WTC11 (cell line): Measurements from ENCODE around the gene ERBB4. TPM values are rescaled to one million over a fixed set of nuclear protein-coding genes. Genes with fewer than 3 reads are reported as not detected.

Experiments used
- ATAC-seq: fragments of 200-7000 bp; cut with Tn5 transposase; 2 replicates; pipeline ENCODE4 v1.10.0; 2021; ENCODE audit warnings: mild to moderate bottlenecking, moderate library complexity
- CTCF ChIA-PET: fragments of 300-600 bp; sonication (Branson Sonifier 250); formaldehyde crosslinking; loops from one replicate; lab custom pipeline; 2021; ENCODE audit warnings: antibody characterized with exemption; lab: Charles Lee
- POLR2A ChIA-PET: fragments of 350-600 bp; sonication (Branson Sonifier 250); formaldehyde crosslinking; loops from one replicate; lab custom pipeline; 2021; ENCODE audit warnings: antibody characterized with exemption; lab: Charles Lee
- DNase-seq: peaks from one replicate; pipeline ENCODE4 v3.0.0; 2021; ENCODE audit warnings: low spot score
- H3K27ac Mint-ChIP-seq: 2 replicates; pipeline ENCODE4 v1.8.0; 2021; ENCODE audit warnings: mixed read lengths
- H3K27me3 Mint-ChIP-seq: 2 replicates; pipeline ENCODE4 v1.8.0; 2021; ENCODE audit warnings: low read depth, mild to moderate bottlenecking, moderate library complexity, mixed read lengths
- H3K36me3 Mint-ChIP-seq: 2 replicates; pipeline ENCODE4 v1.8.0; 2021; ENCODE audit warnings: mixed read lengths
- H3K4me1 Mint-ChIP-seq: 2 replicates; pipeline ENCODE4 v1.8.0; 2022; ENCODE audit warnings: mixed read lengths
- H3K4me3 Mint-ChIP-seq: 2 replicates; pipeline ENCODE4 v1.8.0; 2021; ENCODE audit warnings: mild to moderate bottlenecking, moderate library complexity, mixed read lengths
- H3K9me3 Mint-ChIP-seq: 2 replicates; pipeline ENCODE4 v1.8.0; 2021; ENCODE audit warnings: mixed read lengths
- ATF2 ChIP-seq: sonication (generic); formaldehyde crosslinking; IDR thresholded peaks from 2 replicates; pipeline ENCODE4 v1.8.1; 2022; ENCODE audit warnings: low read depth, missing genetic modification reagents, borderline replicate concordance
- ATF3 ChIP-seq: sonication (generic); formaldehyde crosslinking; conservative IDR thresholded peaks from 2 replicates; pipeline ENCODE4 v1.8.1; 2022; ENCODE audit warnings: mild to moderate bottlenecking, missing genetic modification reagents
- GRHL2 ChIP-seq: fragments of 250-450 bp; sonication (Bioruptor Pico); IDR thresholded peaks from 2 replicates; pipeline ENCODE4 v1.8.0; 2022; ENCODE audit warnings: mild to moderate bottlenecking, moderate library complexity; ENCODE audit not compliant: insufficient replicate concordance, severe bottlenecking
- HMGA2 ChIP-seq: fragments of 250-450 bp; sonication (Bioruptor Pico); IDR thresholded peaks from 2 replicates; pipeline ENCODE4 v1.4.0; 2021; ENCODE audit warnings: mild to moderate bottlenecking, moderate library complexity
- IRF1 ChIP-seq: sonication (generic); formaldehyde crosslinking; IDR thresholded peaks from 2 replicates; pipeline ENCODE4 v1.8.0; 2023; ENCODE audit warnings: missing genetic modification reagents
- MYBL2 ChIP-seq: sonication (generic); formaldehyde crosslinking; IDR thresholded peaks from 2 replicates; pipeline ENCODE4 v1.8.1; 2023; ENCODE audit warnings: mild to moderate bottlenecking, moderate library complexity, missing genetic modification reagents
- STAT6 ChIP-seq: sonication (generic); formaldehyde crosslinking; conservative IDR thresholded peaks from 2 replicates; pipeline ENCODE4 v1.8.1; 2023; ENCODE audit warnings: mild to moderate bottlenecking, low read depth, missing genetic modification reagents, moderate library complexity
- TP53 ChIP-seq: sonication (generic); formaldehyde crosslinking; IDR thresholded peaks from 2 replicates; pipeline ENCODE4 v1.8.1; 2023; ENCODE audit warnings: mild to moderate bottlenecking, missing genetic modification reagents
- ZNF317 ChIP-seq: sonication (generic); formaldehyde crosslinking; IDR thresholded peaks from 2 replicates; pipeline ENCODE4 v1.8.1; 2023; ENCODE audit warnings: low read depth, mild to moderate bottlenecking, moderate library complexity, missing genetic modification reagents, borderline replicate concordance
- ZNF512 ChIP-seq: sonication (generic); formaldehyde crosslinking; IDR thresholded peaks from 2 replicates; pipeline ENCODE4 v1.8.1; 2022; ENCODE audit warnings: missing genetic modification reagents, borderline replicate concordance
- total RNA-seq: library from RNA; stranded (reverse); gene quantifications from 3 replicates; pipeline ENCODE4 v1.2.3, GENCODE V29; 2021
- TF ChIP-seq, protein P1 (sequence below): sonication (generic); formaldehyde crosslinking; IDR thresholded peaks from 2 replicates; pipeline ENCODE4 v1.8.1; 2022; ENCODE audit warnings: low read depth, mild to moderate bottlenecking, moderate library complexity, missing genetic modification reagents, borderline replicate concordance
- TF ChIP-seq, protein P2 (sequence below): sonication (generic); formaldehyde crosslinking; IDR thresholded peaks from 2 replicates; pipeline ENCODE4 v1.8.0; 2023; ENCODE audit warnings: missing genetic modification reagents, mild to moderate bottlenecking, borderline replicate concordance
- TF ChIP-seq, protein P3 (sequence below): sonication (generic); formaldehyde crosslinking; IDR thresholded peaks from 2 replicates; pipeline ENCODE4 v1.8.0; 2023; ENCODE audit warnings: mild to moderate bottlenecking, missing genetic modification reagents
- TF ChIP-seq, protein P4 (sequence below): fragments of 250-450 bp; sonication (Bioruptor Pico); IDR thresholded peaks from 2 replicates; pipeline ENCODE4 v1.9.0; 2021; ENCODE audit warnings: moderate library complexity, mild to moderate bottlenecking, inconsistent platforms, borderline replicate concordance
- TF ChIP-seq, protein P5 (sequence below): fragments of 250-450 bp; sonication (Bioruptor Pico); conservative IDR thresholded peaks from 2 replicates; pipeline ENCODE4 v1.9.0; 2021; ENCODE audit warnings: mild to moderate bottlenecking

ERBB4 gene
- total RNA-seq, 1 experiment from 2014 or later = 1.6 TPM

- CTCF ChIA-PET = no interaction called here
- DNase-seq (no peak), ATAC-seq (no peak)
- Mint-ChIP-seq H3K4me3 (no peak overlapping the region), H3K9me3 (no peaks in the 10 kb centered on the region), H3K36me3 (no peaks in the 10 kb centered on the region), H3K4me1 (no peaks in the 10 kb centered on the region), H3K27ac (no peak overlapping the region), H3K27me3 (no peaks in the 10 kb centered on the region)
- no peak for TF ChIP-seq ATF2 (CRISPR knock-in tag)
- TF ChIP-seq, protein P1, sequence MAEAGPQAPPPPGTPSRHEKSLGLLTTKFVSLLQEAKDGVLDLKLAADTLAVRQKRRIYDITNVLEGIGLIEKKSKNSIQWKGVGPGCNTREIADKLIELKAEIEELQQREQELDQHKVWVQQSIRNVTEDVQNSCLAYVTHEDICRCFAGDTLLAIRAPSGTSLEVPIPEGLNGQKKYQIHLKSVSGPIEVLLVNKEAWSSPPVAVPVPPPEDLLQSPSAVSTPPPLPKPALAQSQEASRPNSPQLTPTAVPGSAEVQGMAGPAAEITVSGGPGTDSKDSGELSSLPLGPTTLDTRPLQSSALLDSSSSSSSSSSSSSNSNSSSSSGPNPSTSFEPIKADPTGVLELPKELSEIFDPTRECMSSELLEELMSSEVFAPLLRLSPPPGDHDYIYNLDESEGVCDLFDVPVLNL (CRISPR knock-in tag) = no peak
- TF ChIP-seq, protein P2, sequence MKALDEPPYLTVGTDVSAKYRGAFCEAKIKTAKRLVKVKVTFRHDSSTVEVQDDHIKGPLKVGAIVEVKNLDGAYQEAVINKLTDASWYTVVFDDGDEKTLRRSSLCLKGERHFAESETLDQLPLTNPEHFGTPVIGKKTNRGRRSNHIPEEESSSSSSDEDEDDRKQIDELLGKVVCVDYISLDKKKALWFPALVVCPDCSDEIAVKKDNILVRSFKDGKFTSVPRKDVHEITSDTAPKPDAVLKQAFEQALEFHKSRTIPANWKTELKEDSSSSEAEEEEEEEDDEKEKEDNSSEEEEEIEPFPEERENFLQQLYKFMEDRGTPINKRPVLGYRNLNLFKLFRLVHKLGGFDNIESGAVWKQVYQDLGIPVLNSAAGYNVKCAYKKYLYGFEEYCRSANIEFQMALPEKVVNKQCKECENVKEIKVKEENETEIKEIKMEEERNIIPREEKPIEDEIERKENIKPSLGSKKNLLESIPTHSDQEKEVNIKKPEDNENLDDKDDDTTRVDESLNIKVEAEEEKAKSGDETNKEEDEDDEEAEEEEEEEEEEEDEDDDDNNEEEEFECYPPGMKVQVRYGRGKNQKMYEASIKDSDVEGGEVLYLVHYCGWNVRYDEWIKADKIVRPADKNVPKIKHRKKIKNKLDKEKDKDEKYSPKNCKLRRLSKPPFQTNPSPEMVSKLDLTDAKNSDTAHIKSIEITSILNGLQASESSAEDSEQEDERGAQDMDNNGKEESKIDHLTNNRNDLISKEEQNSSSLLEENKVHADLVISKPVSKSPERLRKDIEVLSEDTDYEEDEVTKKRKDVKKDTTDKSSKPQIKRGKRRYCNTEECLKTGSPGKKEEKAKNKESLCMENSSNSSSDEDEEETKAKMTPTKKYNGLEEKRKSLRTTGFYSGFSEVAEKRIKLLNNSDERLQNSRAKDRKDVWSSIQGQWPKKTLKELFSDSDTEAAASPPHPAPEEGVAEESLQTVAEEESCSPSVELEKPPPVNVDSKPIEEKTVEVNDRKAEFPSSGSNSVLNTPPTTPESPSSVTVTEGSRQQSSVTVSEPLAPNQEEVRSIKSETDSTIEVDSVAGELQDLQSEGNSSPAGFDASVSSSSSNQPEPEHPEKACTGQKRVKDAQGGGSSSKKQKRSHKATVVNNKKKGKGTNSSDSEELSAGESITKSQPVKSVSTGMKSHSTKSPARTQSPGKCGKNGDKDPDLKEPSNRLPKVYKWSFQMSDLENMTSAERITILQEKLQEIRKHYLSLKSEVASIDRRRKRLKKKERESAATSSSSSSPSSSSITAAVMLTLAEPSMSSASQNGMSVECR = no peak
- no peak for TF ChIP-seq ATF3 (CRISPR knock-in tag)
- no peak for TF ChIP-seq ZNF317 (CRISPR knock-in tag)
- TF ChIP-seq ZNF512 = no peak
- POLR2A ChIA-PET = no interaction called here
Observed at GRCh38 chr2:212223696-212224095, 314.9 kb downstream of the ERBB4 start.

- ChIA-PET POLR2A (interaction anchor here (0.6 kb wide), 1 partner anchor 15 kb away, joined by 4 read pairs; no protein-coding TSS in a partner anchor), CTCF (no interaction called here)
- no peak for ATAC-seq
- H3K4me1 Mint-ChIP-seq = no peaks in the 10 kb centered on the region
- no peaks in the 10 kb centered on the region for H3K9me3 Mint-ChIP-seq
- H3K36me3 Mint-ChIP-seq = no peaks in the 10 kb centered on the region
- no peak overlapping the region for H3K4me3 Mint-ChIP-seq
- no peaks in the 10 kb centered on the region for H3K27me3 Mint-ChIP-seq
- DNase-seq = no peak
- no peak overlapping the region for H3K27ac Mint-ChIP-seq
- TF ChIP-seq TP53 (CRISPR knock-in tag) = no peak
- no peak for TF ChIP-seq MYBL2 (CRISPR knock-in tag)
- TF ChIP-seq GRHL2 = no peak
- no peak for TF ChIP-seq IRF1
- TF ChIP-seq, protein P3, sequence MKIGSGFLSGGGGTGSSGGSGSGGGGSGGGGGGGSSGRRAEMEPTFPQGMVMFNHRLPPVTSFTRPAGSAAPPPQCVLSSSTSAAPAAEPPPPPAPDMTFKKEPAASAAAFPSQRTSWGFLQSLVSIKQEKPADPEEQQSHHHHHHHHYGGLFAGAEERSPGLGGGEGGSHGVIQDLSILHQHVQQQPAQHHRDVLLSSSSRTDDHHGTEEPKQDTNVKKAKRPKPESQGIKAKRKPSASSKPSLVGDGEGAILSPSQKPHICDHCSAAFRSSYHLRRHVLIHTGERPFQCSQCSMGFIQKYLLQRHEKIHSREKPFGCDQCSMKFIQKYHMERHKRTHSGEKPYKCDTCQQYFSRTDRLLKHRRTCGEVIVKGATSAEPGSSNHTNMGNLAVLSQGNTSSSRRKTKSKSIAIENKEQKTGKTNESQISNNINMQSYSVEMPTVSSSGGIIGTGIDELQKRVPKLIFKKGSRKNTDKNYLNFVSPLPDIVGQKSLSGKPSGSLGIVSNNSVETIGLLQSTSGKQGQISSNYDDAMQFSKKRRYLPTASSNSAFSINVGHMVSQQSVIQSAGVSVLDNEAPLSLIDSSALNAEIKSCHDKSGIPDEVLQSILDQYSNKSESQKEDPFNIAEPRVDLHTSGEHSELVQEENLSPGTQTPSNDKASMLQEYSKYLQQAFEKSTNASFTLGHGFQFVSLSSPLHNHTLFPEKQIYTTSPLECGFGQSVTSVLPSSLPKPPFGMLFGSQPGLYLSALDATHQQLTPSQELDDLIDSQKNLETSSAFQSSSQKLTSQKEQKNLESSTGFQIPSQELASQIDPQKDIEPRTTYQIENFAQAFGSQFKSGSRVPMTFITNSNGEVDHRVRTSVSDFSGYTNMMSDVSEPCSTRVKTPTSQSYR = no peak
- TF ChIP-seq, protein P4, sequence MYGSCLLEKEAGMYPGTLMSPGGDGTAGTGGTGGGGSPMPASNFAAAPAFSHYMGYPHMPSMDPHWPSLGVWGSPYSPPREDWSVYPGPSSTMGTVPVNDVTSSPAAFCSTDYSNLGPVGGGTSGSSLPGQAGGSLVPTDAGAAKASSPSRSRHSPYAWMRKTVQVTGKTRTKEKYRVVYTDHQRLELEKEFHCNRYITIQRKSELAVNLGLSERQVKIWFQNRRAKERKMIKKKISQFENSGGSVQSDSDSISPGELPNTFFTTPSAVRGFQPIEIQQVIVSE (CRISPR knock-in tag) = no peak
- TF ChIP-seq HMGA2 (CRISPR knock-in tag) = no peak
- TF ChIP-seq STAT6 (CRISPR knock-in tag) = no peak
- TF ChIP-seq, protein P5, sequence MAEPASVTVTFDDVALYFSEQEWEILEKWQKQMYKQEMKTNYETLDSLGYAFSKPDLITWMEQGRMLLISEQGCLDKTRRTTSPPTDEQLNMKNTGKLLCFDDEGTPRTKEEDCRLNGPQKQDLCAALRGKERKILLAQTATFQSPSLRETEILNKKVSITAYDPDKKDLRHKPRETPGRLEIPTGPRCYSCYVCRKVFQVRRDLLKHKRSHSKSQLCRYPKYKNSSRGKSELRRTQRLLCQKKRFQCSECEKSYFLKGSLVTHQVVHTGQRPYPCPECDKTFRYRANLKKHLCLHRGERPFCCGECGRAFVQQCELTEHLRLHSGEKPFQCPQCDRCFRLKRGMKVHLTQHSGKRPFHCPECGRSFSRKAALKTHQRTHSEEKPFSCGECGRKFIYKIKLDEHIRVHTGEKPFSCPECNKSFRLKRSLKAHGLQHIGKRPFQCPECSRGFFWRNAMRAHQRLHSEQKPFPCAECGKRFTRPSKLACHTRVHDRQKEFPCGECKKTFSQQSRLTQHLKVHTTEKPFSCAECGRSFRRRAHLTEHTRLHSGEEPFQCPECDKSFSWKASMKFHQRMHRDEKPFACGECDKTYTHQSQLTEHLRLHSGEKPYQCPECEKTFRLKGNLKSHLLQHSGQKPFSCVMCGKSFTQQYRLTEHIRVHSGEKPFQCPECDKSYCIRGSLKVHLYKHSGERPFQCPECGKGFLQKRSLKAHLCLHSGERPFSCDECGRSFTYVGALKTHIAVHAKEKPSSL (CRISPR knock-in tag) = no peak
Observed at GRCh38 chr2:212213191-212213590, 325.4 kb downstream of the ERBB4 start.
